ENCODE results near the gene SLIT1.

DNA sequence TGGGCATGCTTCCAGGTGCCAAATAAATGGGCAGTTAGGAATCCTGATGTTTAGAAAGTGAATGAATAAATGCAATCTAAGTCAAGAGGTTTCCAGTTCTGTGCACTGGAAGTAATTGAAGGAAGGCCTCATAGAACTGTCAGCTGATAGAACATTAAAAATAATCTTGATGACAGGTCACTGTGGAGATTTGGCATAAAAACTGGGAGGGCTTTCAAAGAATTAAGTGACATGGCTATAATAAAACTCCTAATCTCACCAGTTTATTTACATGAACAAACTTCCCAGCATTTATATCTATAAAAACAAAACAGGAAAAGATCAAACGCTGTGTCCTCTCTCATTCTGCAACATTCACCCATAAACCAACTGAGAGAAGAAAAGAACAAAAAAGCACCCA lies 170.5 kb downstream of the SLIT1 start:
- no peak for TF ChIP-seq POLR2AphosphoS5 (IDR thresholded peaks at IDR 0.05; ENCODE audit: insufficient read depth in 1 of 2, low read depth in 1 of 2)
- TF ChIP-seq, protein P1, sequence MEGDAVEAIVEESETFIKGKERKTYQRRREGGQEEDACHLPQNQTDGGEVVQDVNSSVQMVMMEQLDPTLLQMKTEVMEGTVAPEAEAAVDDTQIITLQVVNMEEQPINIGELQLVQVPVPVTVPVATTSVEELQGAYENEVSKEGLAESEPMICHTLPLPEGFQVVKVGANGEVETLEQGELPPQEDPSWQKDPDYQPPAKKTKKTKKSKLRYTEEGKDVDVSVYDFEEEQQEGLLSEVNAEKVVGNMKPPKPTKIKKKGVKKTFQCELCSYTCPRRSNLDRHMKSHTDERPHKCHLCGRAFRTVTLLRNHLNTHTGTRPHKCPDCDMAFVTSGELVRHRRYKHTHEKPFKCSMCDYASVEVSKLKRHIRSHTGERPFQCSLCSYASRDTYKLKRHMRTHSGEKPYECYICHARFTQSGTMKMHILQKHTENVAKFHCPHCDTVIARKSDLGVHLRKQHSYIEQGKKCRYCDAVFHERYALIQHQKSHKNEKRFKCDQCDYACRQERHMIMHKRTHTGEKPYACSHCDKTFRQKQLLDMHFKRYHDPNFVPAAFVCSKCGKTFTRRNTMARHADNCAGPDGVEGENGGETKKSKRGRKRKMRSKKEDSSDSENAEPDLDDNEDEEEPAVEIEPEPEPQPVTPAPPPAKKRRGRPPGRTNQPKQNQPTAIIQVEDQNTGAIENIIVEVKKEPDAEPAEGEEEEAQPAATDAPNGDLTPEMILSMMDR (IDR thresholded peaks at IDR 0.05), result no peak
